ENCODE results near the gene PELI3. TPM values are rescaled to one million over a fixed set of nuclear protein-coding genes. Genes with fewer than 3 reads are reported as not detected.
A peak's percentile ranks its signal among the peaks of the same experiment; 100 is the strongest.

PELI3 gene
- total and polyA plus RNA-seq, 2 donors (not counting 1 experiment from before 2014, with no cell fraction given): 3.2 to 15.6 TPM

- POLR2A ChIA-PET: no interaction called here
- 97% methylated on average over 9 of the region's 9 CpGs for WGBS (ENCODE audit: insufficient coverage)
Observed at GRCh38 chr11:66476841-66477251, 10.1 kb downstream of the PELI3 start.

More at GRCh38 chr11:66476841-66477251, 10.1 kb downstream of the PELI3 start:
- H3K4me1 Mint-ChIP-seq: peaks cover 20% of the 10 kb centered on the region
- H3K9ac ChIP-seq (ENCODE audit: low read length): no peak overlapping the region
- DNase-seq: no peak
- no peaks in the 10 kb centered on the region for H3K27me3 Mint-ChIP-seq
- peak overlapping the region; percentile 55 for H3K4me3 Mint-ChIP-seq
- no peaks in the 10 kb centered on the region for H3K9me3 Mint-ChIP-seq (ENCODE audit: insufficient read depth)
- no peak overlapping the region for H3K4me3 ChIP-seq (ENCODE audit: control extremely low read depth in 1 of 5, extremely low read depth in 1 of 5, insufficient read depth in 1 of 5, low read depth in 2 of 5, low read length in 4 of 5)
- no peaks in the 10 kb centered on the region for H3K27me3 ChIP-seq (replicated peaks in 1 of 4; ENCODE audit: control extremely low read depth in 1 of 4, control insufficient read depth in 3 of 4, insufficient read depth in 4 of 4, low read length in 3 of 4)
- CTCF ChIA-PET: interaction anchor here (1.1 kb wide), 1 partner anchor 68 kb away, joined by 3 read pairs; no protein-coding TSS in a partner anchor
- no peaks in the 10 kb centered on the region for H4K20me1 ChIP-seq (ENCODE audit: control insufficient read depth, insufficient read depth, low read length, poor library complexity, severe bottlenecking)
- H3K79me2 ChIP-seq (ENCODE audit: control insufficient read depth, insufficient read depth, low read length): peaks cover 12% of the 10 kb centered on the region
- H3K4me2 ChIP-seq (replicated peaks; ENCODE audit: low read depth, low read length, poor library complexity, severe bottlenecking): no peak overlapping the region
- no peak for TF ChIP-seq CTCF (IDR thresholded peaks at IDR 0.05)
- no peak for TF ChIP-seq EZH2 (IDR thresholded peaks at IDR 0.05; ENCODE audit: borderline replicate concordance, insufficient read depth, low read depth, low read length, poor library complexity, severe bottlenecking)
- no peak for ATAC-seq (ENCODE audit: low read depth)
- no peak overlapping the region for H2AFZ ChIP-seq (ENCODE audit: insufficient read depth, low read depth, low read length, poor library complexity, severe bottlenecking)
- H3K4me1 ChIP-seq (ENCODE audit: control insufficient read depth in 2 of 2, insufficient read depth in 2 of 2, low read length in 2 of 2): peaks cover 10 to 20% of the 10 kb centered on the region in 2 donors
- H3K27ac Mint-ChIP-seq: no peak overlapping the region
- no peaks in the 10 kb centered on the region for H3K36me3 ChIP-seq (replicated peaks in 1 of 2; ENCODE audit: control extremely low read depth in 1 of 2, control insufficient read depth in 1 of 2, extremely low read depth in 1 of 2, insufficient read depth in 2 of 2, low read length in 1 of 2)
- H3K9me3 ChIP-seq (ENCODE audit: control extremely low read depth in 1 of 3, control insufficient read depth in 2 of 3, insufficient read depth in 1 of 3, low read length in 2 of 3): no peaks in the 10 kb centered on the region
- intact Hi-C loops (cut with micrococcal nuclease): no loop called here
- H3K27ac ChIP-seq (ENCODE audit: low read length in 2 of 2): no peak overlapping the region
